ENCODE measurements around the gene ACTL7B.

The ACTL7B gene

DNA sequence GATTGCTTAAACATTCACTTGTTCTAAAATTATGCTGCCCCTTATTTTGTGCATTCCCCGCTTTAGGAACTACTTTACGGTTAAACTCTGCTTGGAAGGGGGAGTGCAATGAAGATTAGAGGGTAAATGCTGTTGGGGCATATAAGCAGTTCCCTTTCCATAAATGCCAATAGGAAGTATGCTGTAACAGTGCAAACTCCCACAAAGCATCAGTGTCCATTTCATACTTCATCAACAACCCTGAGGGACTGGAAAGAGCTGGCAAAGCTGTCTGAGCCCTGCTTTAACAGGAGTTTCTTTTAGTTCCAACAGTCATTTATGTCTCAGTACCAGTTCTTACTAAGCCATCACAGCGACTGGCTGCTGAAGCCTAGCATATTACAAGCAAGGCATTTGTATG lies 8.1 kb upstream of the ACTL7B start:
- POLR2A ChIA-PET, result no interaction called here
- CTCF ChIA-PET, result no interaction called here
- DNase-seq (ENCODE audit: extremely low spot score), result no peak
- TF ChIP-seq, protein P1, sequence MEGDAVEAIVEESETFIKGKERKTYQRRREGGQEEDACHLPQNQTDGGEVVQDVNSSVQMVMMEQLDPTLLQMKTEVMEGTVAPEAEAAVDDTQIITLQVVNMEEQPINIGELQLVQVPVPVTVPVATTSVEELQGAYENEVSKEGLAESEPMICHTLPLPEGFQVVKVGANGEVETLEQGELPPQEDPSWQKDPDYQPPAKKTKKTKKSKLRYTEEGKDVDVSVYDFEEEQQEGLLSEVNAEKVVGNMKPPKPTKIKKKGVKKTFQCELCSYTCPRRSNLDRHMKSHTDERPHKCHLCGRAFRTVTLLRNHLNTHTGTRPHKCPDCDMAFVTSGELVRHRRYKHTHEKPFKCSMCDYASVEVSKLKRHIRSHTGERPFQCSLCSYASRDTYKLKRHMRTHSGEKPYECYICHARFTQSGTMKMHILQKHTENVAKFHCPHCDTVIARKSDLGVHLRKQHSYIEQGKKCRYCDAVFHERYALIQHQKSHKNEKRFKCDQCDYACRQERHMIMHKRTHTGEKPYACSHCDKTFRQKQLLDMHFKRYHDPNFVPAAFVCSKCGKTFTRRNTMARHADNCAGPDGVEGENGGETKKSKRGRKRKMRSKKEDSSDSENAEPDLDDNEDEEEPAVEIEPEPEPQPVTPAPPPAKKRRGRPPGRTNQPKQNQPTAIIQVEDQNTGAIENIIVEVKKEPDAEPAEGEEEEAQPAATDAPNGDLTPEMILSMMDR (IDR thresholded peaks at IDR 0.05; ENCODE audit: control extremely low read depth, extremely low read depth, low read depth, missing control alignments), result no peak

DNA sequence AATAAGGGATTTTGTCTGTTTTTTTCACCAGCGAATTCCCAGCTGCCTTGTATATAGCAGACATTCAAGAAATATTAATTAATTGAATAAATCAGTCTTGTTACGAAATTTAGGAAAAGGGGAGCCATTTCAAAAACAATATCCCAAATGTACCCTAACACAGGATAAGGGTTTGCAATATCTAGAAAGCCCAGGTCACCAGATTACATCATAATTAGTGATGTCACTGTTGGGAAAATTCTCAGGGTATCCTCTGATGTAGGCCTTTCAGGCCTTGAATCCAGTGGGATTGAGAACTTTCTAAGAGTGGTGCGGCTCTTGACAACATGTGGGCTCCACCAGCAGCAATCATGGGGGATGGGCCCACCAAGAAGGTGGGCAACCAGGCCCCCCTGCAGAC lies 6.2 kb upstream of the ACTL7B start, which contains the start of gene ACTL7A:
TSS of gene ACTL7A (plus strand) at position 270 of the 400 bp plus-strand sequence. CDS start at position 327, 57 bp downstream.
- ChIA-PET POLR2A (no interaction called here), CTCF (no interaction called here)
- DNase-seq (ENCODE audit: extremely low spot score), result no peak
- TF ChIP-seq, protein P1 (IDR thresholded peaks at IDR 0.05; ENCODE audit: control extremely low read depth, extremely low read depth, low read depth, missing control alignments), result no peak

DNA sequence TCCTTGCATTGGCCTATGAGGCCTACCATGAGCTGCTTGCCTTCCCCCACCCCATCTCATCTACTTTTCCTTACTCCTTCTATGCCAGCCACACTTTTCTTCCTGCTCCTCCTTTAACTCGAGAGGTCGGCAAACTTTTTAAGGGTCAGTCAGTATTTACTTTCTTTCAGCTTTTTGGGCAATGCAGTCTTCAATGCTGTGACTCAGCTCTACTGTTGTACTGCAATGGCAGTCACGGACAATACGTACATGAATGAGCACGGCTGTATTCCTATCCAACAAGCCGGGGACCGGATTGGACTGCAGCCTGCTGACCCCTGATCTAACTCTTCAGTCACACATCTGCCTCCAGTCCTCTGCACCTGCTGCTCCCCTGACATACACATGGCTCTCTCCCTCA lies 5.7 kb upstream of the ACTL7B start:
- ChIA-PET POLR2A (no interaction called here), CTCF (no interaction called here)
- TF ChIP-seq, protein P1 (IDR thresholded peaks at IDR 0.05; ENCODE audit: control extremely low read depth, extremely low read depth, low read depth, missing control alignments), result no peak
- no peak for DNase-seq (ENCODE audit: extremely low spot score)

DNA sequence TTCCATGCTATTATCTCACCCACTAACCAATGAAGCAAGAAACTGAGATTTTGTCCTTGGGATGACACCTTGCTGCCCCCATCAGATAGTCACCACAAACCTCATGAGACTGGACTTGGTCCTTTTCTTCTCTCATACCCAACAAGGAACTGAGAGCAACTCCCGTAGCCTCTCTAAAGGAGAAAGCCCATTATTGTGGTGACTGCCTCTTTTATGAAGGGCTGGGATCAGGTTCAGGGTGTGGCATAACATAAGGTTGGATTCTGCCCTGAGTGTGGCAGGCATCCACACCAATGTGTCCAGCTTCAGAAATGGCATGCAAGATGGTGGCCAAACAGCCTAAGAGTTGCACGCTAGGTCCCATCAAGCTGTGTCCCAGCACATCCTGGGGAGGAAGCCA lies 5.0 kb upstream of the ACTL7B start:
- ChIA-PET CTCF (no interaction called here), POLR2A (no interaction called here)
- no peak for DNase-seq (ENCODE audit: extremely low spot score)
- TF ChIP-seq, protein P1 (IDR thresholded peaks at IDR 0.05; ENCODE audit: control extremely low read depth, extremely low read depth, low read depth, missing control alignments), result no peak

DNA sequence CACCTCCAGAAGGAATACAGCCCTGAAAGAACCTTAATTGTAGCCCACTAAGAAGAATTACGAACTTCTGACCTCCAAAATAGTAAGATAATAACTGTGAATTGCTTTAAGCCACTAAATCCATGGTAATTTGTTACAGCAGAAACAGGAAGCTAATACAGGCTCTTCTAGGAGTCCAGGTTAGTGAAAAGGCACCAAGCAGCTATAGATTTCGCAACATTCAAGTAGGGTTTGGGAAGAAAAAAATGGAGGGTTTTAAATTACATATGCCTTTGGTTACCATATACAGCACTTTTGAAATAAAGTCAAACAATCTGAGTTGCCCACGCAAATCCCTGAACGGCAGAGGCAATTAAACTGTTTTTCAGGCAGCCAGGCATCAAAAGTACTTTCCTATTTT lies 4.6 kb upstream of the ACTL7B start:
- POLR2A ChIA-PET, result no interaction called here
- CTCF ChIA-PET, result no interaction called here
- TF ChIP-seq, protein P1 (IDR thresholded peaks at IDR 0.05; ENCODE audit: control extremely low read depth, extremely low read depth, low read depth, missing control alignments), result no peak
- DNase-seq (ENCODE audit: extremely low spot score), result no peak

DNA sequence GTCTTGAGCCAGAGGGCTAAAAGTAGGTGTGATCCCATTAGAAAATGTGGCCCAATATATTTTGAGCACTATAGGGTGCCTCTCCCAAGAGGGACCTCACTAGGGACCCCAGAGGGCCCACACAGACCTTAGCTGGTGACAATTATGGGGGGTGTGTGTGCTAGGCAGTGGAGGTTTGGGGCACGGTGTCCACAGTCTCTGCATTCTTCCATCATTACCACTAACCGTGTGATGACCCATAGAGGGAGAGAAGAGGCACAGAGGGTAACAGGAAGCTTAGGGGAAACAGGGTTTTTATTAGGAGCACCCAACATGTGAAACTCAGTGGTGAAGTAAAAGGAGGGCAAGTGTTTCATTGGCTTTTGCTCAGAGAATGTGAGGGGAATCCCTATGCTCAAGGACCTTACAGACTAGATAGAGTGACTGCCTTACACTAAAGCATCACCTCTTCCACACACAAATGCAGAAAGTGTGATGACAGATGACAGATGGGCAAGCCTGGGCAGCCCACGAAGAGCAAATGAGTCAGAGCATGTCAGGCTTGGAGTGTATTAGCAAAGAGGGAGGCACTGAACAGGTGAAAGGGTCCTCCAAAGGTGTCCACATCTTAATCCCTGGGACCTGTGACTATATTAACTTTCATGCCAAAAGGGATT lies 3.8 kb upstream of the ACTL7B start:
- ChIA-PET POLR2A (no interaction called here), CTCF (no interaction called here)
- TF ChIP-seq, protein P1 (IDR thresholded peaks at IDR 0.05; ENCODE audit: control extremely low read depth, extremely low read depth, low read depth, missing control alignments), result no peak
- DNase-seq (ENCODE audit: extremely low spot score), result no peak

Measured in GM10248 (cell line).